SK-N-SH treated with all-trans-retinoic acid at 6 μM for 48 hours (cell line): Measurements from ENCODE around the gene ESPNL.
A peak's percentile ranks its signal among the peaks of the same experiment; 100 is the strongest.

Experiments used
- ATAC-seq: fragments of 200-7000 bp; cut with Tn5 transposase; 3 replicates; pipeline ENCODE4 v1.9.1; 2020; ENCODE audit warnings: mild to moderate bottlenecking, moderate library complexity
- ARNTL ChIP-seq: fragments of 450-650 bp; formaldehyde crosslinking; IDR thresholded peaks from 2 replicates; pipeline ENCODE4 v1.5.0; 2020; ENCODE audit warnings: low read depth, mild to moderate bottlenecking, moderate library complexity, borderline replicate concordance
- BACH2 ChIP-seq: fragments of 250-450 bp; sonication (Bioruptor Pico); IDR thresholded peaks from 2 replicates; pipeline ENCODE4 v1.9.0; 2021; ENCODE audit warnings: mild to moderate bottlenecking, borderline replicate concordance
- ESRRG ChIP-seq: fragments of 250-450 bp; sonication (Bioruptor Pico); IDR thresholded peaks from 2 replicates; pipeline ENCODE4 v1.6.1; 2021; ENCODE audit warnings: mild to moderate bottlenecking
- ISL1 ChIP-seq: fragments of 250-450 bp; sonication (Bioruptor Pico); IDR thresholded peaks from 2 replicates; pipeline ENCODE4 v2.1.2; 2022; ENCODE audit warnings: mild to moderate bottlenecking, moderate library complexity
- OSR1 ChIP-seq: fragments of 250-450 bp; sonication (Bioruptor Pico); IDR thresholded peaks from 2 replicates; pipeline ENCODE4 v1.8.0; 2022; ENCODE audit warnings: moderate library complexity, mild to moderate bottlenecking, inconsistent platforms
- PPARA ChIP-seq: fragments of 250-450 bp; sonication (Bioruptor Pico); IDR thresholded peaks from 2 replicates; pipeline ENCODE4 v1.5.0; 2020; ENCODE audit warnings: mild to moderate bottlenecking, borderline replicate concordance
- RARB ChIP-seq: fragments of 250-450 bp; sonication (Bioruptor Pico); IDR thresholded peaks from 2 replicates; pipeline ENCODE4 v1.8.0; 2021; ENCODE audit warnings: mild to moderate bottlenecking, moderate library complexity
- SNAI2 ChIP-seq: fragments of 250-450 bp; sonication (Bioruptor Pico); IDR thresholded peaks from 2 replicates; pipeline ENCODE4 v1.5.0; 2020; ENCODE audit warnings: mild to moderate bottlenecking, moderate library complexity
- TCF4 ChIP-seq: fragments of 250-450 bp; sonication (Bioruptor Pico); IDR thresholded peaks from 2 replicates; pipeline ENCODE4 v1.8.0; 2021; ENCODE audit warnings: mild to moderate bottlenecking, moderate library complexity, borderline replicate concordance
- TOX ChIP-seq: fragments of 250-450 bp; sonication (Bioruptor Pico); IDR thresholded peaks from 2 replicates; pipeline ENCODE4 v1.8.0; 2021; ENCODE audit warnings: mild to moderate bottlenecking, moderate library complexity, borderline replicate concordance
- ZC3H10 ChIP-seq: fragments of 250-450 bp; sonication (Bioruptor Pico); IDR thresholded peaks from 2 replicates; pipeline ENCODE4 v1.5.1; 2021; ENCODE audit warnings: mild to moderate bottlenecking, moderate library complexity
- ZFP3 ChIP-seq: fragments of 250-450 bp; sonication (Bioruptor Pico); IDR thresholded peaks from 2 replicates; pipeline ENCODE4 v1.5.0; 2020; ENCODE audit warnings: mild to moderate bottlenecking, moderate library complexity
- ZFP30 ChIP-seq: fragments of 450-650 bp; formaldehyde crosslinking; IDR thresholded peaks from 2 replicates; pipeline ENCODE4 v1.5.0; 2022; ENCODE audit warnings: mild to moderate bottlenecking, moderate library complexity
- ZNF565 ChIP-seq: fragments of 450-650 bp; formaldehyde crosslinking; conservative IDR thresholded peaks from 2 replicates; pipeline ENCODE4 v1.5.0; 2020; ENCODE audit warnings: low read depth, mild to moderate bottlenecking, moderate library complexity
- ZNF70 ChIP-seq: fragments of 450-650 bp; formaldehyde crosslinking; IDR thresholded peaks from 2 replicates; pipeline ENCODE4 v1.5.0; 2020; ENCODE audit warnings: mild to moderate bottlenecking, moderate library complexity
- ZNF8 ChIP-seq: fragments of 450-650 bp; formaldehyde crosslinking; IDR thresholded peaks from 2 replicates; pipeline ENCODE4 v1.5.0; 2020; ENCODE audit warnings: mild to moderate bottlenecking, moderate library complexity
- TF ChIP-seq, protein P1 (sequence below): fragments of 250-450 bp; sonication (Bioruptor Pico); IDR thresholded peaks from 2 replicates; pipeline ENCODE4 v1.5.0; 2020; ENCODE audit warnings: mild to moderate bottlenecking, moderate library complexity
- TF ChIP-seq, protein P2 (sequence below): fragments of 250-450 bp; sonication (Bioruptor Pico); IDR thresholded peaks from 2 replicates; pipeline ENCODE4 v1.5.1; 2021; ENCODE audit warnings: mild to moderate bottlenecking, moderate library complexity
- TF ChIP-seq, protein P3 (sequence below): fragments of 250-450 bp; sonication (Bioruptor Pico); IDR thresholded peaks from 2 replicates; pipeline ENCODE4 v1.8.0; 2021; ENCODE audit warnings: low read depth, mild to moderate bottlenecking, moderate library complexity, borderline replicate concordance
- TF ChIP-seq, protein P4 (sequence below): fragments of 250-450 bp; sonication (Bioruptor Pico); IDR thresholded peaks from 2 replicates; pipeline ENCODE4 v1.5.1; 2020; ENCODE audit warnings: low read depth, mild to moderate bottlenecking, moderate library complexity

The ESPNL gene

DNA sequence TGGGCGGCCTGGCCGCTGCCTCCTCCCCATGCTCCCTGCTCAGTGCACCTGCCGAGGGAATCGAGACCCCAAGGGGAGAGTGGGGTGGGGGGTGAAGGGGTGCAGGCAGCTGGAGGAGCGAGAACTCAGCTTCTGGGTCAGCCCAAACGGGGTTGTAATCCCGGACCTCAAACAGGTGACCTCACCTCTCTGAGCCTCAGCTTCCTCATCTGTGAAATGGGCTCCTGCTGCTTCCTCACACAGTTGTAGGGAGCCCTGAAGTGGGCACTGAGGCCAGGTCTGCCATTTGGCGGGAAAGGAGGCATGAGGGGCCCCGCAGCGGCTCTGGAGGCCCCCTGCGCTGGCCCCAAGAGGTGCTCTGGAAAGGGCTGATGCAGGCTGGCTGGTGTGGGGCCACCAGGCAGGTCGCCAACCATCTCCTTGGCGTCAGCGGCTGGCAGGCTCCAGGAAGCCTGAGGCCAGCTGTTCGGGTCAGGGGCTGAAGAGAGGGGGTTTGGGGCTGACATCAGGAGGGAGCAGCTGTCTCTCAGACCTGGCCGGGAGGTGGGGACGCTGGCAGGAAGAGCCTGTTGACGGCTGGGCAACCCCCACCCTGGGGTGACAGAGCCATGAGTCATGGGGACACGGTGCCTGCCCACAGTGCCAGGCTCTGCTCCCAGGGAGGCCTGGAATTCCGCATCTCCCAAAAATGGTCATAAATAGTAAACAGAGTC lies 43.3 kb downstream of the ESPNL start:
- TF ChIP-seq TOX (CRISPR knock-in tag) (no peak), ZNF8 (no peak), OSR1 (CRISPR knock-in tag) (no peak), SNAI2 (CRISPR knock-in tag) (no peak), ZFP3 (CRISPR knock-in tag) (no peak), RARB (CRISPR knock-in tag) (no peak), ISL1 (CRISPR knock-in tag) (no peak), ZC3H10 (CRISPR knock-in tag) (no peak)
- TF ChIP-seq, protein P1, sequence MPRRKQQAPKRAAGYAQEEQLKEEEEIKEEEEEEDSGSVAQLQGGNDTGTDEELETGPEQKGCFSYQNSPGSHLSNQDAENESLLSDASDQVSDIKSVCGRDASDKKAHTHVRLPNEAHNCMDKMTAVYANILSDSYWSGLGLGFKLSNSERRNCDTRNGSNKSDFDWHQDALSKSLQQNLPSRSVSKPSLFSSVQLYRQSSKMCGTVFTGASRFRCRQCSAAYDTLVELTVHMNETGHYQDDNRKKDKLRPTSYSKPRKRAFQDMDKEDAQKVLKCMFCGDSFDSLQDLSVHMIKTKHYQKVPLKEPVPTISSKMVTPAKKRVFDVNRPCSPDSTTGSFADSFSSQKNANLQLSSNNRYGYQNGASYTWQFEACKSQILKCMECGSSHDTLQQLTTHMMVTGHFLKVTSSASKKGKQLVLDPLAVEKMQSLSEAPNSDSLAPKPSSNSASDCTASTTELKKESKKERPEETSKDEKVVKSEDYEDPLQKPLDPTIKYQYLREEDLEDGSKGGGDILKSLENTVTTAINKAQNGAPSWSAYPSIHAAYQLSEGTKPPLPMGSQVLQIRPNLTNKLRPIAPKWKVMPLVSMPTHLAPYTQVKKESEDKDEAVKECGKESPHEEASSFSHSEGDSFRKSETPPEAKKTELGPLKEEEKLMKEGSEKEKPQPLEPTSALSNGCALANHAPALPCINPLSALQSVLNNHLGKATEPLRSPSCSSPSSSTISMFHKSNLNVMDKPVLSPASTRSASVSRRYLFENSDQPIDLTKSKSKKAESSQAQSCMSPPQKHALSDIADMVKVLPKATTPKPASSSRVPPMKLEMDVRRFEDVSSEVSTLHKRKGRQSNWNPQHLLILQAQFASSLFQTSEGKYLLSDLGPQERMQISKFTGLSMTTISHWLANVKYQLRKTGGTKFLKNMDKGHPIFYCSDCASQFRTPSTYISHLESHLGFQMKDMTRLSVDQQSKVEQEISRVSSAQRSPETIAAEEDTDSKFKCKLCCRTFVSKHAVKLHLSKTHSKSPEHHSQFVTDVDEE (CRISPR knock-in tag) = no peak
- ATAC-seq = peak; percentile 62

DNA sequence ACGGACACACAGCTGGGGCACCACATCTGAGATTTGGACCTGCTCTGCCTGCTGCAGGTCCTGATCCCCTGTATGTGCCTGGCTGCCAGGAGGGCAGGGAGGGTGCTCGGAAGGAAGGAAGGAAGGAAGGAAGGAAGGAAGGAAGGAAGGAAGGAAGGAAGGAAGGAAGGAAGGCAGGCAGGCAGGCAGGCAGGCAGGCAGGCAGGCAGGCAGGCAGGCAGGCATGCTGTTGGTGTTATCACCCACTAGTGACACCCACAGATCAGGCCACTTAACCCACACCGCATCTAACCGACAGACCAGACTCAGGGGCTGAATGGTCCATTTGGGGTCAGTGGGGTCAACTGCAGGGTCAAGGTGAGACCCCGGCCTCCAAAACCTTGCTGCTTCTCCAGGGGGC lies 44.1 kb downstream of the ESPNL start:
- no peak for ATAC-seq
- TF ChIP-seq ZNF70 = no peak
- TF ChIP-seq, protein P1 (CRISPR knock-in tag) = no peak
- TF ChIP-seq RARB (CRISPR knock-in tag) = no peak
- no peak for TF ChIP-seq ARNTL
- TF ChIP-seq, protein P2, sequence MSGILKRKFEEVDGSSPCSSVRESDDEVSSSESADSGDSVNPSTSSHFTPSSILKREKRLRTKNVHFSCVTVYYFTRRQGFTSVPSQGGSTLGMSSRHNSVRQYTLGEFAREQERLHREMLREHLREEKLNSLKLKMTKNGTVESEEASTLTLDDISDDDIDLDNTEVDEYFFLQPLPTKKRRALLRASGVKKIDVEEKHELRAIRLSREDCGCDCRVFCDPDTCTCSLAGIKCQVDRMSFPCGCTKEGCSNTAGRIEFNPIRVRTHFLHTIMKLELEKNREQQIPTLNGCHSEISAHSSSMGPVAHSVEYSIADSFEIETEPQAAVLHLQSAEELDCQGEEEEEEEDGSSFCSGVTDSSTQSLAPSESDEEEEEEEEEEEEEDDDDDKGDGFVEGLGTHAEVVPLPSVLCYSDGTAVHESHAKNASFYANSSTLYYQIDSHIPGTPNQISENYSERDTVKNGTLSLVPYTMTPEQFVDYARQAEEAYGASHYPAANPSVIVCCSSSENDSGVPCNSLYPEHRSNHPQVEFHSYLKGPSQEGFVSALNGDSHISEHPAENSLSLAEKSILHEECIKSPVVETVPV = no peak
- no peak for TF ChIP-seq BACH2
- no peak for TF ChIP-seq TOX (CRISPR knock-in tag)
- TF ChIP-seq, protein P3, sequence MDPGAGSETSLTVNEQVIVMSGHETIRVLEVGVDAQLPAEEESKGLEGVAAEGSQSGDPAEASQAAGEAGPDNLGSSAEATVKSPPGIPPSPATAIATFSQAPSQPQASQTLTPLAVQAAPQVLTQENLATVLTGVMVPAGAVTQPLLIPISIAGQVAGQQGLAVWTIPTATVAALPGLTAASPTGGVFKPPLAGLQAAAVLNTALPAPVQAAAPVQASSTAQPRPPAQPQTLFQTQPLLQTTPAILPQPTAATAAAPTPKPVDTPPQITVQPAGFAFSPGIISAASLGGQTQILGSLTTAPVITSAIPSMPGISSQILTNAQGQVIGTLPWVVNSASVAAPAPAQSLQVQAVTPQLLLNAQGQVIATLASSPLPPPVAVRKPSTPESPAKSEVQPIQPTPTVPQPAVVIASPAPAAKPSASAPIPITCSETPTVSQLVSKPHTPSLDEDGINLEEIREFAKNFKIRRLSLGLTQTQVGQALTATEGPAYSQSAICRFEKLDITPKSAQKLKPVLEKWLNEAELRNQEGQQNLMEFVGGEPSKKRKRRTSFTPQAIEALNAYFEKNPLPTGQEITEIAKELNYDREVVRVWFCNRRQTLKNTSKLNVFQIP = no peak
- TF ChIP-seq ESRRG (CRISPR knock-in tag) = no peak
- TF ChIP-seq PPARA (CRISPR knock-in tag) = no peak
- no peak for TF ChIP-seq ZFP3 (CRISPR knock-in tag)
- no peak for TF ChIP-seq OSR1 (CRISPR knock-in tag)
- TF ChIP-seq SNAI2 (CRISPR knock-in tag) = no peak
- no peak for TF ChIP-seq ZNF8
- TF ChIP-seq ISL1 (CRISPR knock-in tag) = no peak
- no peak for TF ChIP-seq ZNF565 (CRISPR knock-in tag)

DNA sequence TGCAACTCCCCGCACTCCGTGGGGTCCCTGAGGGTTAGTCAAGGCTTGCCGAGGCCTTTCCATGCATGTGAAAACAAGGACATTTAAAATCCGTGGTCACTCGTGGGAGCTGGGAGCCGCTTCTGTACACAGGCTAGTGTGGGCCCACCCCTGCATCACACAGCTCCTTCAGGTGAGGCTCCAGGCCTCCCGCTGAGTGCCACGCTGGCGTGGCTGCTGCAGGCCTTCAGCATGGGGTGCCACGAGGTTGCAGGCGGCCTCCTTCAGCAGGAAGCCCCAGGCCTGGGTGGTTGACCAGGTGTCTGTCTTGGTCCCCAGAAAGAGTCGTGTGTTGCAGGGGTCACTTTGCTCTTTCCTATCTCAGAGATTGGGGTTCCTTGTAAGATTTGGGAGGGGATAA lies 44.9 kb downstream of the ESPNL start:
- ATAC-seq = no peak
- TF ChIP-seq, protein P3 = no peak
- TF ChIP-seq ZFP3 (CRISPR knock-in tag) (no peak), SNAI2 (CRISPR knock-in tag) (no peak), TCF4 (CRISPR knock-in tag) (no peak), ZFP30 (CRISPR knock-in tag) (no peak), RARB (CRISPR knock-in tag) (no peak), OSR1 (CRISPR knock-in tag) (no peak), ESRRG (CRISPR knock-in tag) (no peak)
- TF ChIP-seq, protein P2 = no peak
- TF ChIP-seq, protein P4, sequence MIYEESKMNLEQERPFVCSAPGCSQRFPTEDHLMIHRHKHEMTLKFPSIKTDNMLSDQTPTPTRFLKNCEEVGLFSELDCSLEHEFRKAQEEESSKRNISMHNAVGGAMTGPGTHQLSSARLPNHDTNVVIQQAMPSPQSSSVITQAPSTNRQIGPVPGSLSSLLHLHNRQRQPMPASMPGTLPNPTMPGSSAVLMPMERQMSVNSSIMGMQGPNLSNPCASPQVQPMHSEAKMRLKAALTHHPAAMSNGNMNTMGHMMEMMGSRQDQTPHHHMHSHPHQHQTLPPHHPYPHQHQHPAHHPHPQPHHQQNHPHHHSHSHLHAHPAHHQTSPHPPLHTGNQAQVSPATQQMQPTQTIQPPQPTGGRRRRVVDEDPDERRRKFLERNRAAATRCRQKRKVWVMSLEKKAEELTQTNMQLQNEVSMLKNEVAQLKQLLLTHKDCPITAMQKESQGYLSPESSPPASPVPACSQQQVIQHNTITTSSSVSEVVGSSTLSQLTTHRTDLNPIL (CRISPR knock-in tag) = no peak
- TF ChIP-seq, protein P1 (CRISPR knock-in tag) = no peak
